KMS-11 (cell line): Measurements from ENCODE around the gene CBLB.

Source experiments
- H2AFZ ChIP-seq: fragments of 200-600 bp; sonication (generic); 2 replicates; pipeline ENCODE4 v1.6.1; 2016; ENCODE audit warnings: antibody characterized with exemption, mixed run types, low read depth
- H3K27ac ChIP-seq: fragments of 200-600 bp; sonication (generic); 2 replicates; pipeline ENCODE4 v1.6.1; 2016; ENCODE audit warnings: mild to moderate bottlenecking, mixed run types
- H3K27me3 ChIP-seq: fragments of 200-600 bp; sonication (generic); 2 replicates; pipeline ENCODE4 v1.6.1; 2017; ENCODE audit warnings: mild to moderate bottlenecking, low read depth, mixed run types, moderate library complexity; ENCODE audit not compliant: insufficient read depth
- H3K36me3 ChIP-seq: fragments of 200-600 bp; sonication (generic); 2 replicates; pipeline ENCODE4 v1.6.1; 2017; ENCODE audit warnings: mild to moderate bottlenecking, mixed run types; ENCODE audit not compliant: insufficient read depth
- H3K4me1 ChIP-seq: fragments of 200-600 bp; sonication (generic); 2 replicates; pipeline ENCODE4 v1.6.1; 2016; ENCODE audit warnings: mild to moderate bottlenecking, low read depth, mixed run types; ENCODE audit not compliant: poor library complexity, severe bottlenecking
- H3K4me2 ChIP-seq: fragments of 200-600 bp; sonication (generic); 2 replicates; pipeline ENCODE4 v1.7.0; 2016; ENCODE audit warnings: mild to moderate bottlenecking, mixed run types
- H3K4me3 ChIP-seq: fragments of 200-600 bp; sonication (generic); IDR thresholded peaks from 2 replicates; pipeline ENCODE4 v1.6.1; 2017; ENCODE audit warnings: low read depth, low read length, mixed read lengths; ENCODE audit not compliant: insufficient read depth
- H3K79me2 ChIP-seq: fragments of 200-600 bp; sonication (generic); 2 replicates; pipeline ENCODE4 v1.6.1; 2016; ENCODE audit warnings: low read depth, mixed run types; ENCODE audit not compliant: insufficient read depth
- H3K9ac ChIP-seq: fragments of 200-600 bp; sonication (generic); 2 replicates; pipeline ENCODE4 v1.6.1; 2016; ENCODE audit warnings: mild to moderate bottlenecking, mixed run types
- H4K20me1 ChIP-seq: fragments of 200-600 bp; sonication (generic); 2 replicates; pipeline ENCODE4 v1.6.1; 2016; ENCODE audit warnings: mild to moderate bottlenecking, mixed run types; ENCODE audit not compliant: insufficient read depth
- TF ChIP-seq, protein P1 (sequence below): fragments of 200-600 bp; sonication (generic); conservative IDR thresholded peaks from 2 replicates; pipeline ENCODE4 v1.6.1; 2017; ENCODE audit warnings: low read depth, mild to moderate bottlenecking, antibody characterized with exemption, low read length, moderate library complexity, mixed read lengths

CBLB gene

DNA sequence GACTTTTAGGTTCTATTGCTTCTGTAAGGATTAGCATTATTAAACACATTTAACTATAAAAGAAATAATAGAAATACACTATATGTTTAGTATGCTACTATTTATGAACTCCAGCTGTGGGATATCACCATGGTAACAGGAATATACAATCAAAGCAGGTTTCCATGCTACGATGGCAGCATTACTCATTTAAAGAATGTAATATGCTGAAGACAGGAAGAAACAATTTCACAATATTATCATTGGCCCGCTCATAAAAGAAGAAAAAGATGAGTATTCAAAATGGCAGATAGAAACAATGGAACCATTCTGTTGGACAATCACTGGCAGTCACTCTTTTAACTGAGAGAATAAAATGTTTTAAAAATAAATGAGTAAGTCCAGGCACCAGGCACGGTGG lies 153.4 kb downstream of the CBLB start:
- H3K79me2 ChIP-seq = no peaks in the 10 kb centered on the region
- H3K9ac ChIP-seq = no peak overlapping the region
- no peaks in the 10 kb centered on the region for H3K27me3 ChIP-seq
- no peak overlapping the region for H2AFZ ChIP-seq
- H3K27ac ChIP-seq = no peak overlapping the region
- H3K4me2 ChIP-seq = no peak overlapping the region
- no peak overlapping the region for H3K4me3 ChIP-seq
- no peaks in the 10 kb centered on the region for H4K20me1 ChIP-seq
- H3K36me3 ChIP-seq = no peaks in the 10 kb centered on the region
- TF ChIP-seq, protein P1, sequence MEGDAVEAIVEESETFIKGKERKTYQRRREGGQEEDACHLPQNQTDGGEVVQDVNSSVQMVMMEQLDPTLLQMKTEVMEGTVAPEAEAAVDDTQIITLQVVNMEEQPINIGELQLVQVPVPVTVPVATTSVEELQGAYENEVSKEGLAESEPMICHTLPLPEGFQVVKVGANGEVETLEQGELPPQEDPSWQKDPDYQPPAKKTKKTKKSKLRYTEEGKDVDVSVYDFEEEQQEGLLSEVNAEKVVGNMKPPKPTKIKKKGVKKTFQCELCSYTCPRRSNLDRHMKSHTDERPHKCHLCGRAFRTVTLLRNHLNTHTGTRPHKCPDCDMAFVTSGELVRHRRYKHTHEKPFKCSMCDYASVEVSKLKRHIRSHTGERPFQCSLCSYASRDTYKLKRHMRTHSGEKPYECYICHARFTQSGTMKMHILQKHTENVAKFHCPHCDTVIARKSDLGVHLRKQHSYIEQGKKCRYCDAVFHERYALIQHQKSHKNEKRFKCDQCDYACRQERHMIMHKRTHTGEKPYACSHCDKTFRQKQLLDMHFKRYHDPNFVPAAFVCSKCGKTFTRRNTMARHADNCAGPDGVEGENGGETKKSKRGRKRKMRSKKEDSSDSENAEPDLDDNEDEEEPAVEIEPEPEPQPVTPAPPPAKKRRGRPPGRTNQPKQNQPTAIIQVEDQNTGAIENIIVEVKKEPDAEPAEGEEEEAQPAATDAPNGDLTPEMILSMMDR = no peak
- H3K4me1 ChIP-seq = no peaks in the 10 kb centered on the region

DNA sequence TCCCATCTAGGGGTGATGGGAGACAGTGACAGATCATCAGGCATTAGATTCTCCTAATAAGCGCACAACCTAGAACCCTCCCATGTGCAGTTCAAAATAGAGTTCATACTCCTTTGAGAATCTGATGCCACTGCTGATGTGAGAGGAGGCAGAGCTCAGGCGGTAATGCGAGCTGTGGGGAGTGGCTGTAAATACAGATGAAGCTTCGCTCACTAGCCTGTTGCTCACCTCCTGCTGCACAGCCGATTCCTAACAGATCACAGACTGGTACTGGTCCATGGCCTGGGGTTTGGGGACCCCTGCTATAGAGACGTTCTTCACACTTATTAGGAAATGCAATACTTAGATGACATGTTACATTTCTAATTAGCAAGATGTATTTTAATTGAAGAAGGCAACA lies 154.4 kb downstream of the CBLB start:
- Histone ChIP-seq H3K79me2 (no peaks in the 10 kb centered on the region), H3K27me3 (no peaks in the 10 kb centered on the region), H4K20me1 (no peaks in the 10 kb centered on the region), H3K27ac (no peak overlapping the region), H3K9ac (no peak overlapping the region), H2AFZ (no peak overlapping the region), H3K36me3 (no peaks in the 10 kb centered on the region), H3K4me1 (no peaks in the 10 kb centered on the region), H3K4me2 (no peak overlapping the region), H3K4me3 (no peak overlapping the region)
- TF ChIP-seq, protein P1 = no peak

DNA sequence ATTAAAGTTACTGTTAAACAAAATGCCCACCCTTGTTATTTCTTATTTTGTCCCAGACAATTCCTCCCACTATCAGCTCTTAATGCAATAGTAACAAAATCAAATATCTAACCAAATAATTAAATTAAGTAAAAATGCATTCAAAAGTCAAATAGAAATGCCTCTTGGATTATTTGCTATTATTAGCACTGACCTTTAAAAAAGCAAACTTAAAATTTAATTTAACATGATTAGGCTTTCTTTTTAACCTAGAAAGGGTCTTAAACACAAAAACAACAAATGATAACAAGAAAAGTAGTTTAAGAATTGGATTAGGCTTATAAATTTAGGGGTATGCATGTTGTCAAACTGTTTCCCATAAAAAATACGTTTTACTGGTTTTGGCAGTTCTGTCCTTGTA lies 159.8 kb downstream of the CBLB start:
- no peak overlapping the region for H2AFZ ChIP-seq
- no peaks in the 10 kb centered on the region for H3K27me3 ChIP-seq
- no peaks in the 10 kb centered on the region for H3K36me3 ChIP-seq
- H4K20me1 ChIP-seq = no peaks in the 10 kb centered on the region
- H3K4me1 ChIP-seq = no peaks in the 10 kb centered on the region
- TF ChIP-seq, protein P1 = no peak
- H3K4me2 ChIP-seq = no peak overlapping the region
- H3K4me3 ChIP-seq = no peak overlapping the region
- no peak overlapping the region for H3K27ac ChIP-seq
- H3K9ac ChIP-seq = no peak overlapping the region
- H3K79me2 ChIP-seq = no peaks in the 10 kb centered on the region

DNA sequence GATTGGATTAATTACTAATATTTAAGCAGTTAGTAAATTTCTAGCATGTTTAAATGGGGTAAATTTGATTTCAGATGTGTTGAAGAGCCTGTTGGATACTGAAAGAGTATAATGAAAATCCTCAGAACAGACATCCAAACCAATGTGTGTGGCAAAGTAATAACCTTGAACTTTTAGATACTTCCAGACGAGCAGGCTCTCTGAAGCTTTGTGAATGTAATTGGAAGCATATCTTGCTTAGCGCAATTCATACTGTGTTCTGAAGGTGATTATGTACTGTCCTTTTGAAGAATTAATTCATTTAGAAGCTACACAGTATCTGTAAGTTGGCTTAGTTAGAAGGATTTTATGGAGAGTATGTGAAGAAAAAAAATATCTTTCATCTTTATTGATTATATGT lies 161.8 kb downstream of the CBLB start:
- no peak overlapping the region for H3K9ac ChIP-seq
- H4K20me1 ChIP-seq = no peaks in the 10 kb centered on the region
- no peaks in the 10 kb centered on the region for H3K79me2 ChIP-seq
- no peaks in the 10 kb centered on the region for H3K4me1 ChIP-seq
- H3K36me3 ChIP-seq = no peaks in the 10 kb centered on the region
- H3K4me2 ChIP-seq = no peak overlapping the region
- TF ChIP-seq, protein P1 = no peak
- H3K27ac ChIP-seq = no peak overlapping the region
- no peak overlapping the region for H3K4me3 ChIP-seq
- H2AFZ ChIP-seq = no peak overlapping the region
- H3K27me3 ChIP-seq = no peaks in the 10 kb centered on the region
